CD14-positive monocyte (primary cell): ENCODE measurements around the gene GAL3ST2. TPM values are rescaled to one million over a fixed set of nuclear protein-coding genes. Genes with fewer than 3 reads are reported as not detected.

Source experiments
- DNase-seq, 3 donors: peaks; one replicate each; pipeline ENCODE4 v3.0.0-alpha.2; 2011 to 2022
- H2AFZ ChIP-seq: 2 replicates; pipeline ENCODE4 v1.6.0; 2012; ENCODE audit warnings: mild to moderate bottlenecking, low read depth, low read length, inconsistent platforms; ENCODE audit not compliant: insufficient read depth, poor library complexity, severe bottlenecking
- H3K27ac ChIP-seq, 2 donors: 1 replicate in 1 of 2; 2 replicates in 1 of 2; pipeline ENCODE4 v1.5.1; 2012 to 2013; ENCODE audit warnings: low read length in 2 of 2, control low read depth in 1 of 2, inconsistent platforms in 1 of 2, low read depth in 1 of 2, mild to moderate bottlenecking in 1 of 2
- H3K27me3 ChIP-seq, 2 donors: one replicate each; pipeline versions ENCODE4 v1.6.0 to v1.6.1; 2011 to 2013; ENCODE audit warnings: low read length in 2 of 2; ENCODE audit not compliant: control insufficient read depth in 2 of 2, insufficient read depth in 2 of 2
- H3K36me3 ChIP-seq, 2 donors: replicated peaks in 1 of 2; 1 replicate in 1 of 2; 2 replicates in 1 of 2; pipeline versions ENCODE4 v1.5.1 to v1.6.1; 2012 to 2013; ENCODE audit warnings: low read length in 2 of 2, control low read depth in 1 of 2, inconsistent platforms in 1 of 2, mild to moderate bottlenecking in 1 of 2; ENCODE audit not compliant: insufficient read depth in 2 of 2, control insufficient read depth in 1 of 2
- H3K4me1 ChIP-seq, 2 donors: 1 replicate in 1 of 2; 2 replicates in 1 of 2; pipeline versions ENCODE4 v1.5.1 to v1.6.1; 2012 to 2013; ENCODE audit warnings: low read length in 2 of 2, control low read depth in 1 of 2, inconsistent platforms in 1 of 2, mild to moderate bottlenecking in 1 of 2, moderate library complexity in 1 of 2; ENCODE audit not compliant: insufficient read depth in 2 of 2, control insufficient read depth in 1 of 2
- H3K4me2 ChIP-seq: replicated peaks from 2 replicates; pipeline ENCODE3; 2012; ENCODE audit warnings: low read length, moderate library complexity, mild to moderate bottlenecking; ENCODE audit not compliant: poor library complexity, severe bottlenecking; ENCODE audit errors: extremely low read depth
- H3K4me3 ChIP-seq, 3 experiments: fragments of 200-600 bp in 1 of 3; sonication (generic) in 1 of 3; replicated peaks in 1 of 3; 1 replicate in 2 of 3; 2 replicates in 1 of 3; pipeline ENCODE4 v1.5.1; 2011 to 2013; ENCODE audit warnings: low read length in 3 of 3, mild to moderate bottlenecking in 3 of 3, control low read depth in 2 of 3, low read depth in 2 of 3, inconsistent platforms in 1 of 3, moderate library complexity in 1 of 3
- H3K79me2 ChIP-seq: 2 replicates; pipeline ENCODE4 v1.6.0; 2012; ENCODE audit warnings: mild to moderate bottlenecking, control low read depth, inconsistent platforms, low read length, moderate library complexity; ENCODE audit not compliant: insufficient read depth
- H3K9ac ChIP-seq: 2 replicates; pipeline ENCODE4 v1.6.0; 2017; ENCODE audit warnings: low read length, mild to moderate bottlenecking; ENCODE audit not compliant: insufficient read depth, poor library complexity, severe bottlenecking
- H3K9me3 ChIP-seq, 2 donors: replicated peaks in 1 of 2; 1 replicate in 1 of 2; 2 replicates in 1 of 2; pipeline versions ENCODE4 v1.5.1 to v1.6.1; 2012 to 2013; ENCODE audit warnings: low read length in 2 of 2, control low read depth in 1 of 2; ENCODE audit not compliant: control insufficient read depth in 1 of 2, insufficient read depth in 1 of 2
- H4K20me1 ChIP-seq: 2 replicates; pipeline ENCODE4 v1.6.0; 2012; ENCODE audit warnings: mild to moderate bottlenecking, low read length, control low read depth, moderate library complexity; ENCODE audit not compliant: insufficient read depth
- H3K27ac Mint-ChIP-seq, 7 donors: one replicate each; pipeline ENCODE4 v1.8.0; 2020; ENCODE audit warnings: mild to moderate bottlenecking in 7 of 7, mixed read lengths in 7 of 7, moderate library complexity in 6 of 7, inconsistent platforms in 2 of 7
- H3K27me3 Mint-ChIP-seq, 3 donors: one replicate each; pipeline ENCODE4 v1.8.0; 2021 to 2022; ENCODE audit warnings: low read depth in 3 of 3, mild to moderate bottlenecking in 3 of 3, mixed read lengths in 3 of 3, moderate library complexity in 3 of 3, inconsistent platforms in 1 of 3
- H3K36me3 Mint-ChIP-seq, 2 donors: one replicate each; pipeline ENCODE4 v1.8.0; 2020; ENCODE audit warnings: mixed read lengths in 2 of 2, inconsistent platforms in 1 of 2, mild to moderate bottlenecking in 1 of 2
- H3K4me1 Mint-ChIP-seq: one replicate; pipeline ENCODE4 v1.8.0; 2020; ENCODE audit warnings: mild to moderate bottlenecking, mixed read lengths
- H3K4me3 Mint-ChIP-seq, 2 donors: one replicate each; pipeline ENCODE4 v1.8.0; 2020; ENCODE audit warnings: mild to moderate bottlenecking in 2 of 2, mixed read lengths in 2 of 2, moderate library complexity in 1 of 2
- H3K9me3 Mint-ChIP-seq, 7 donors: one replicate each; pipeline ENCODE4 v1.8.0; 2020 to 2022; ENCODE audit warnings: mixed read lengths in 7 of 7, mild to moderate bottlenecking in 6 of 7, moderate library complexity in 6 of 7, inconsistent platforms in 2 of 7
- WGBS: methylation state at CpG from one replicate; pipeline ENCODE4 v1.1.5; 2013; ENCODE audit warnings: missing lambda C conversion rate; ENCODE audit not compliant: insufficient coverage; 5-methylcytosine and 5-hydroxymethylcytosine counted together
- intact Hi-C, 2 donors: fragments of 100-400 bp; cut with micrococcal nuclease; formaldehyde crosslinking; loops; one replicate each; pipeline versions ENCODE4 v1.15.0 to v1.15.1; 2023
- polyA plus RNA-seq, 3 donors: library from polyadenylated mRNA; depleted of rRNA in 1 of 3; unstranded in 2 of 3; stranded (reverse) in 1 of 3; fragments of 300-500 nt in 2 of 3; fragments of >200 nt in 1 of 3; fragmentation: Illumina TruSeq in 2 of 3; gene quantifications; 1 replicate in 2 of 3; 2 replicates in 1 of 3; pipeline ENCODE4 v1.2.3, GENCODE V29; 2012 to 2021
- TF ChIP-seq, protein P1 (sequence below): fragments of 200-600 bp; IDR thresholded peaks from one replicate; pipeline ENCODE4 v1.8.0; 2022; ENCODE audit warnings: antibody characterized with exemption, mild to moderate bottlenecking

GAL3ST2 gene
- polyA plus RNA-seq, 3 donors = not detected

DNA sequence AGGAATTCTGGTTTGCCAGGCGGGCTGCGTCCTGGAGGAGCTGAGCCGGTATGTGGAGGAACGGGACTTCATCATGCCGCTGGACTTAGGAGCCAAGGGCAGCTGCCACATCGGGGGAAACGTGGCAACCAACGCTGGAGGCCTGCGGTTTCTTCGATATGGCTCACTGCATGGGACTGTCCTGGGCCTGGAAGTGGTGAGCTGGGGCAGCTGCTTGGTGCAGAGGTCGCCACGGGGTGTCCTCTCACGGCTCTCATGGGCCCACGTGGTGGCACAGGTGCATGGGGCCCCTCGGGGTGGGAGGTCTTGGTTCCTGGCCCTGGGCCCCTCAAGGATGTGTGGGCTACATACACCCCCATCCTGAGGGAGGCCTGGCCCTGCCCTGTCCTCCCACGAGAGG is 33.0 kb upstream of the GAL3ST2 start:
- H3K4me1 ChIP-seq = peaks cover 4 to 10% of the 10 kb centered on the region in 2 donors
- H3K27ac ChIP-seq = no peak overlapping the region
- peaks cover 0 to 5% of the 10 kb centered on the region in 2 donors for H3K9me3 ChIP-seq
- DNase-seq = no peak
- peaks cover 0 to 2% (median 0%) of the 10 kb centered on the region in 3 donors for H3K27me3 Mint-ChIP-seq
- no peak overlapping the region for H3K9ac ChIP-seq
- no peaks in the 10 kb centered on the region for H3K27me3 ChIP-seq
- peaks cover 40 to 56% of the 10 kb centered on the region in 2 donors for H3K36me3 Mint-ChIP-seq
- no peak overlapping the region for H2AFZ ChIP-seq
- no peak overlapping the region for H3K4me3 Mint-ChIP-seq
- no peaks in the 10 kb centered on the region for H3K79me2 ChIP-seq
- peaks cover 4% of the 10 kb centered on the region for H4K20me1 ChIP-seq
- H3K27ac Mint-ChIP-seq = no peak overlapping the region
- H3K4me3 ChIP-seq = no peak overlapping the region
- peaks cover 25 to 32% of the 10 kb centered on the region in 2 donors for H3K36me3 ChIP-seq
- intact Hi-C loops = no loop called here
- peaks cover 16% of the 10 kb centered on the region for H3K4me1 Mint-ChIP-seq
- 99% methylated on average over 13 of the region's 16 CpGs for WGBS
- peaks cover 0 to 4% (median 0%) of the 10 kb centered on the region in 7 donors for H3K9me3 Mint-ChIP-seq
- TF ChIP-seq, protein P1, sequence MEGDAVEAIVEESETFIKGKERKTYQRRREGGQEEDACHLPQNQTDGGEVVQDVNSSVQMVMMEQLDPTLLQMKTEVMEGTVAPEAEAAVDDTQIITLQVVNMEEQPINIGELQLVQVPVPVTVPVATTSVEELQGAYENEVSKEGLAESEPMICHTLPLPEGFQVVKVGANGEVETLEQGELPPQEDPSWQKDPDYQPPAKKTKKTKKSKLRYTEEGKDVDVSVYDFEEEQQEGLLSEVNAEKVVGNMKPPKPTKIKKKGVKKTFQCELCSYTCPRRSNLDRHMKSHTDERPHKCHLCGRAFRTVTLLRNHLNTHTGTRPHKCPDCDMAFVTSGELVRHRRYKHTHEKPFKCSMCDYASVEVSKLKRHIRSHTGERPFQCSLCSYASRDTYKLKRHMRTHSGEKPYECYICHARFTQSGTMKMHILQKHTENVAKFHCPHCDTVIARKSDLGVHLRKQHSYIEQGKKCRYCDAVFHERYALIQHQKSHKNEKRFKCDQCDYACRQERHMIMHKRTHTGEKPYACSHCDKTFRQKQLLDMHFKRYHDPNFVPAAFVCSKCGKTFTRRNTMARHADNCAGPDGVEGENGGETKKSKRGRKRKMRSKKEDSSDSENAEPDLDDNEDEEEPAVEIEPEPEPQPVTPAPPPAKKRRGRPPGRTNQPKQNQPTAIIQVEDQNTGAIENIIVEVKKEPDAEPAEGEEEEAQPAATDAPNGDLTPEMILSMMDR = no peak
- no peak overlapping the region for H3K4me2 ChIP-seq

GRCh38 chr2:241744028-241744754 is 32.4 kb upstream of the GAL3ST2 start:
- Histone ChIP-seq H3K9ac (no peak overlapping the region), H2AFZ (no peak overlapping the region), H3K4me2 (no peak overlapping the region), H3K4me3 (no peak overlapping the region), H3K27me3 (no peaks in the 10 kb centered on the region), H3K4me1 (peaks cover 4 to 10% of the 10 kb centered on the region in 2 donors), H4K20me1 (peaks cover 4% of the 10 kb centered on the region), H3K27ac (no peak overlapping the region), H3K9me3 (peaks cover 0 to 5% of the 10 kb centered on the region in 2 donors), H3K79me2 (no peaks in the 10 kb centered on the region), H3K36me3 (peaks cover 30 to 37% of the 10 kb centered on the region in 2 donors)
- H3K27me3 Mint-ChIP-seq = peaks cover 0 to 2% (median 0%) of the 10 kb centered on the region in 3 donors
- intact Hi-C loops = no loop called here
- H3K36me3 Mint-ChIP-seq = peaks cover 44 to 56% of the 10 kb centered on the region in 2 donors
- TF ChIP-seq, protein P1 = no peak
- no peak for DNase-seq
- no peak overlapping the region for H3K4me3 Mint-ChIP-seq
- H3K4me1 Mint-ChIP-seq = peaks cover 16% of the 10 kb centered on the region
- no peak overlapping the region for H3K27ac Mint-ChIP-seq
- H3K9me3 Mint-ChIP-seq = peaks cover 0 to 4% (median 0%) of the 10 kb centered on the region in 7 donors
- WGBS = 96% methylated on average over 23 of the region's 24 CpGs
